ENCODE results near the gene FGR. TPM values are rescaled to one million over a fixed set of nuclear protein-coding genes. Genes with fewer than 3 reads are reported as not detected.

Gene FGR
- polyA plus RNA-seq, 3 donors: 371 to 1,340 (median 571) TPM

DNA sequence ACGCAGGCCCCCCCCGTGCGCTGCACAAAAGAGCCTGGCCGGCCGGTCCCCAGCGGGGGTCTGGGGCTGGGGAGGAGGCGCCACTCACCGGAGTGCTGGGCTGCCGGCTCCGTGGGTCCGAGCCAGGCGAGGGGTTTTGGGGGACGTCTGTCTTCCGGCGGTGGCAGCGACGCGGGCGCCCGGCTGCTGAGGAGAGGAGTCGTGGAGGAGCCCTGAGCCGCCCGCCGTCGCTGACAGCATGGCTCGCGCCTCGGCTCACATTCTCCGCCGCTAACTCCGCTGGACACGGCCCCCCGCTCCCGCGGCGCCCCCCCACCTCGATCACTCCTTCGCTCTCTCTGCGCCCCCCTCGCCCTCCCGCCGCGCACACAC is 31.7 kb downstream of the FGR start:
- Histone ChIP-seq H3K4me1 (ENCODE audit: control insufficient read depth in 1 of 2, insufficient read depth in 2 of 2, low read length in 2 of 2) (peaks cover 29 to 50% of the 10 kb centered on the region in 2 donors), H3K4me3 (replicated peaks in 1 of 3; ENCODE audit: low read depth in 2 of 3, low read length in 3 of 3) (peak overlapping the region; percentile 42 to 89 (median 66)), H3K79me2 (ENCODE audit: insufficient read depth, low read length) (peaks cover 19% of the 10 kb centered on the region), H3K9me3 (replicated peaks in 1 of 2; ENCODE audit: control insufficient read depth in 1 of 2, insufficient read depth in 1 of 2, low read length in 2 of 2) (no peaks in the 10 kb centered on the region), H3K27me3 (ENCODE audit: control insufficient read depth in 2 of 2, insufficient read depth in 2 of 2, low read length in 2 of 2) (peaks cover 0 to 4% of the 10 kb centered on the region in 2 donors), H3K4me2 (replicated peaks; ENCODE audit: extremely low read depth, low read length, poor library complexity, severe bottlenecking) (peak overlapping the region; percentile 90), H2AFZ (ENCODE audit: insufficient read depth, low read depth, low read length, poor library complexity, severe bottlenecking) (peak overlapping the region; percentile 83), H3K9ac (ENCODE audit: insufficient read depth, low read length, poor library complexity, severe bottlenecking) (peak overlapping the region; percentile 65), H3K36me3 (replicated peaks in 1 of 2; ENCODE audit: control insufficient read depth in 1 of 2, insufficient read depth in 2 of 2, low read length in 2 of 2) (no peaks in the 10 kb centered on the region), H3K27ac (ENCODE audit: low read depth in 1 of 2, low read length in 2 of 2) (no peak overlapping the region), H4K20me1 (ENCODE audit: insufficient read depth, low read length) (peaks cover 44% of the 10 kb centered on the region)
- H3K27me3 Mint-ChIP-seq (ENCODE audit: low read depth in 3 of 3): peaks cover 7 to 26% (median 8%) of the 10 kb centered on the region in 3 donors
- TF ChIP-seq, protein P1, sequence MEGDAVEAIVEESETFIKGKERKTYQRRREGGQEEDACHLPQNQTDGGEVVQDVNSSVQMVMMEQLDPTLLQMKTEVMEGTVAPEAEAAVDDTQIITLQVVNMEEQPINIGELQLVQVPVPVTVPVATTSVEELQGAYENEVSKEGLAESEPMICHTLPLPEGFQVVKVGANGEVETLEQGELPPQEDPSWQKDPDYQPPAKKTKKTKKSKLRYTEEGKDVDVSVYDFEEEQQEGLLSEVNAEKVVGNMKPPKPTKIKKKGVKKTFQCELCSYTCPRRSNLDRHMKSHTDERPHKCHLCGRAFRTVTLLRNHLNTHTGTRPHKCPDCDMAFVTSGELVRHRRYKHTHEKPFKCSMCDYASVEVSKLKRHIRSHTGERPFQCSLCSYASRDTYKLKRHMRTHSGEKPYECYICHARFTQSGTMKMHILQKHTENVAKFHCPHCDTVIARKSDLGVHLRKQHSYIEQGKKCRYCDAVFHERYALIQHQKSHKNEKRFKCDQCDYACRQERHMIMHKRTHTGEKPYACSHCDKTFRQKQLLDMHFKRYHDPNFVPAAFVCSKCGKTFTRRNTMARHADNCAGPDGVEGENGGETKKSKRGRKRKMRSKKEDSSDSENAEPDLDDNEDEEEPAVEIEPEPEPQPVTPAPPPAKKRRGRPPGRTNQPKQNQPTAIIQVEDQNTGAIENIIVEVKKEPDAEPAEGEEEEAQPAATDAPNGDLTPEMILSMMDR (IDR thresholded peaks at IDR 0.05): no peak
- 0% methylated on average over 23 of the region's 43 CpGs for WGBS (ENCODE audit: insufficient coverage)
- H3K9me3 Mint-ChIP-seq: no peaks in the 10 kb centered on the region
- no peak for DNase-seq
- peaks cover 52% of the 10 kb centered on the region for H3K4me1 Mint-ChIP-seq
- H3K36me3 Mint-ChIP-seq: peaks cover 0 to 1% of the 10 kb centered on the region in 2 donors
- H3K4me3 Mint-ChIP-seq: peak overlapping the region; percentile 96 to 98
- intact Hi-C loops (cut with micrococcal nuclease): loop anchor here (2.0 to 10.0 kb wide), 5 partner anchors 46 to 298 kb away; partner anchors contain the start of gene WASF2 (in 1 of the 2)
- H3K27ac Mint-ChIP-seq: peak overlapping the region in 1 of 7 donors; percentile 63

DNA sequence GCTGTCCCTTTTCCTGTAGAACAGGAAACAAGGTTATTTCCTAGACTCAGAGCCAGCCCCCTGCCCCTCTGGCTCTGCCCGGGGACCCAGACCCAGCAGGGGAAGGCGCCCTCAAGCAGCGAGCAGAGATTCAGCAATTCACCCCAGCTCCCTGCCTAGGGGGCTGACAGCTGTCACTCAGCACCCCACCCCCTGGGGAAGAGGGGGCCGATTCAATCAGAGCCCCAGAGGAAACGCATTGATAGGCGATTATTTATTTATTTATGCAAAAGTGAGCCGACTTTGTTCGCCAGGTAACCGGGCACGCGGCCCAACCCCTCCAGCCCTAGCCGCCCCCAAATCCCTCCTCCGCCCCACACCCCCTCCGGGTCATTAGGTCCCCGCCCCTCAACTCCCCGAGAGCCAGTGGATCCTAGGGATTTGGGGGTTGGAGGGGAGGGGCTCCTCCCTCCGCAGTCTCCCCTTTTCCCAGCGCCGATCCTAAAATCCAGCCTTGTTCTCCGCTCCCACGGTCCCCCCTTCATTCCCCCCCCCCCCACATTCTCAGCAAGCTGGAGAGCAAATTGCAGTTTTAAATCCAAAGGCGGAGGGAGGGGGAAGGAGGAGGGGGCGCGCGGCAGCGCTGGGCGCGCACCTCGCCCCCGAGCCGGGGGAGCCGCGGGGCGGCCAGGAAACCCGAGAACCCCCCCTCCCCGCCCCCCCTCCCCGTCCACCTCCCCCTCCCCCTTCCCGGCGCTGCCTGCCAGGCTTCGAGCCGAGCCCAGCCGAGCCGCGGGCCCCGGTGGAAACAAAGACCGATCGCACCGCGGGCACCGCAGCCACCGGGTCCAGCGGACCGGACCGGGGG is 32.3 kb downstream of the FGR start:
- Histone ChIP-seq H3K79me2 (ENCODE audit: insufficient read depth, low read length) (peaks cover 19% of the 10 kb centered on the region), H3K27me3 (ENCODE audit: control insufficient read depth in 2 of 2, insufficient read depth in 2 of 2, low read length in 2 of 2) (peaks cover 0 to 4% of the 10 kb centered on the region in 2 donors), H3K4me2 (replicated peaks; ENCODE audit: extremely low read depth, low read length, poor library complexity, severe bottlenecking) (peak overlapping the region; percentile 90), H3K4me3 (replicated peaks in 1 of 3; ENCODE audit: low read depth in 2 of 3, low read length in 3 of 3) (peak overlapping the region; percentile 42 to 89 (median 66)), H4K20me1 (ENCODE audit: insufficient read depth, low read length) (peaks cover 50% of the 10 kb centered on the region), H3K27ac (ENCODE audit: low read depth in 1 of 2, low read length in 2 of 2) (no peak overlapping the region), H3K9ac (ENCODE audit: insufficient read depth, low read length, poor library complexity, severe bottlenecking) (peak overlapping the region; percentile 65), H3K9me3 (replicated peaks in 1 of 2; ENCODE audit: control insufficient read depth in 1 of 2, insufficient read depth in 1 of 2, low read length in 2 of 2) (no peaks in the 10 kb centered on the region), H2AFZ (ENCODE audit: insufficient read depth, low read depth, low read length, poor library complexity, severe bottlenecking) (peak overlapping the region; percentile 83), H3K36me3 (replicated peaks in 1 of 2; ENCODE audit: control insufficient read depth in 1 of 2, insufficient read depth in 2 of 2, low read length in 2 of 2) (no peaks in the 10 kb centered on the region), H3K4me1 (ENCODE audit: control insufficient read depth in 1 of 2, insufficient read depth in 2 of 2, low read length in 2 of 2) (peaks cover 29 to 51% of the 10 kb centered on the region in 2 donors)
- H3K27me3 Mint-ChIP-seq (ENCODE audit: low read depth in 3 of 3): peaks cover 8 to 26% (median 8%) of the 10 kb centered on the region in 3 donors
- H3K4me3 Mint-ChIP-seq: peak overlapping the region; percentile 82 to 98
- peaks cover 1% of the 10 kb centered on the region in 2 donors for H3K36me3 Mint-ChIP-seq
- TF ChIP-seq, protein P1 (IDR thresholded peaks at IDR 0.05): no peak
- peak overlapping the region in 1 of 7 donors; percentile 15 for H3K27ac Mint-ChIP-seq
- no peaks in the 10 kb centered on the region for H3K9me3 Mint-ChIP-seq
- under 1% methylated on average over 18 of the region's 54 CpGs for WGBS (ENCODE audit: insufficient coverage)
- DNase-seq: no peak
- H3K4me1 Mint-ChIP-seq: peaks cover 54% of the 10 kb centered on the region
- intact Hi-C loops (cut with micrococcal nuclease): loop anchor here (2.0 to 10.0 kb wide), 5 partner anchors 46 to 298 kb away; partner anchors contain the start of gene WASF2 (in 1 of the 2)

Data from CD14-positive monocyte (primary cell).